C4-2B (cell line): ENCODE data around the gene KRT85.
A peak's percentile ranks its signal among the peaks of the same experiment; 100 is the strongest.

Experiments
- H3K27ac ChIP-seq: fragments of 450-650 bp; 2 replicates; pipeline ENCODE4 v1.5.1; 2017
- ZFX ChIP-seq: fragments of 450-650 bp; IDR thresholded peaks from 2 replicates; pipeline ENCODE4 v1.6.1; 2017
- TF ChIP-seq, protein P1 (sequence below): fragments of 450-650 bp; conservative IDR thresholded peaks from 2 replicates; pipeline ENCODE4 v1.5.1; 2017; ENCODE audit warnings: mild to moderate bottlenecking

KRT85 gene

DNA sequence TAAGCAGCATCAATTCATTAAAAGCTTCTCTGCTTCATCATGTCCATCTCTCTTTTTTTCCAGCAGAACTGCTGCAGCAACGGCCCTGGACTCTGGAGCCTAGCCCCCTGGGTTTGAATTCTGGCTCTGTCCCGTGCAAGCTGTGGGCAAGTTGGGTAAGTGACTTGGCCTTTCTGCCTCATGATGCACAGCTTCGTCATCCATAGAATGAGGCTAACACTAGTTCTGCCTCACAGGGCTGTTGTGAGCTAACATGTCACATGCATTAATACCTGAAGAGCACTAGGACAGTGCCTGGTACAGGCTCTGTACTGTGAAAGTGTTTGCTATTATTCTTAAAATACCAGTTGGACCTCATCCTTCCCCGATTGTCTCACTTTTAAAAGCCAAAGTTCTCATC is 34.6 kb upstream of the KRT85 start:
- TF ChIP-seq ZFX = no peak
- TF ChIP-seq, protein P1, sequence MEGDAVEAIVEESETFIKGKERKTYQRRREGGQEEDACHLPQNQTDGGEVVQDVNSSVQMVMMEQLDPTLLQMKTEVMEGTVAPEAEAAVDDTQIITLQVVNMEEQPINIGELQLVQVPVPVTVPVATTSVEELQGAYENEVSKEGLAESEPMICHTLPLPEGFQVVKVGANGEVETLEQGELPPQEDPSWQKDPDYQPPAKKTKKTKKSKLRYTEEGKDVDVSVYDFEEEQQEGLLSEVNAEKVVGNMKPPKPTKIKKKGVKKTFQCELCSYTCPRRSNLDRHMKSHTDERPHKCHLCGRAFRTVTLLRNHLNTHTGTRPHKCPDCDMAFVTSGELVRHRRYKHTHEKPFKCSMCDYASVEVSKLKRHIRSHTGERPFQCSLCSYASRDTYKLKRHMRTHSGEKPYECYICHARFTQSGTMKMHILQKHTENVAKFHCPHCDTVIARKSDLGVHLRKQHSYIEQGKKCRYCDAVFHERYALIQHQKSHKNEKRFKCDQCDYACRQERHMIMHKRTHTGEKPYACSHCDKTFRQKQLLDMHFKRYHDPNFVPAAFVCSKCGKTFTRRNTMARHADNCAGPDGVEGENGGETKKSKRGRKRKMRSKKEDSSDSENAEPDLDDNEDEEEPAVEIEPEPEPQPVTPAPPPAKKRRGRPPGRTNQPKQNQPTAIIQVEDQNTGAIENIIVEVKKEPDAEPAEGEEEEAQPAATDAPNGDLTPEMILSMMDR = no peak

DNA sequence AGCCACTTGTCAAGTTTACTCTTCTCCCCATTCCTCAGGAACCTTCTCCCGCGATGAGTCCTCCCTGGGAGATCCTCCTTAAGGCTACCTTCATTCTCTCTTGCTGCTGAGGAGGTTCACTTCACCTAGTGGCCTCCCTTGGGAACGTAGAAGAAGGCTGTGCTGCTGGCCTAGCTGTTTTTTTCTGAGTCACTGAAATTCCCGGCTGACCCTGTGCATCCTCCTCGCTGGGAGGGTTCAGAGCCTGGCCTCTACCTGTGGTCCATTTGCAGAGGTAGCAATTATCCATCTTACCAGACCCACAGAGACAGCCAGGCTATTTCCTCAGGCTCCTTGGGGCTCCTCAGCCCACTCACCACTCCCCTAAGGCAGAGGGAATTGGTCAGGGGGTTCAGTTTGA is 34.2 kb upstream of the KRT85 start:
- TF ChIP-seq, protein P1 = no peak
- TF ChIP-seq ZFX = no peak
- no peak overlapping the region for H3K27ac ChIP-seq

More for the DNA sequence above, 34.6 kb upstream of the KRT85 start:
- no peak overlapping the region for H3K27ac ChIP-seq

DNA sequence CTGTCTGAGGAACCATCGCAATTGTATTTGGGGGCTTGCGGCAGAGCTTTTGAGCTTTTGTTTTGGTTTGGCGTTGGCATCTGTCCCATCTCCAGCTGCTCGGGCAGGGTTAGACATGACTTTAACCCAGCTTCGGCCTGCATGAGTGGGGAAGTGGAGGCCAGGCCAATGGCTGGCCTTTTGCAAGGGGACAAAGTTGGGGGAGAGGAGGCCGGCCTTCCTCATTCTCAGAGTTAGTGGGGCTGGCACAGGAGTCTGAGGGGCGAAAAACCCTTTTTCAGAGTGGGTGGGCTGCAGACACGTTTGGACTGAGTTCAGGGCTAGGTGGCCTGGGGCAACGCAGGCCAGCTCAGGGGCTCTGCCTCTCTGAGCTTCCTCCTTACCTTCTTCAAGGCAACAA is 33.6 kb upstream of the KRT85 start:
- no peak for TF ChIP-seq ZFX
- TF ChIP-seq, protein P1 = no peak
- no peak overlapping the region for H3K27ac ChIP-seq

DNA sequence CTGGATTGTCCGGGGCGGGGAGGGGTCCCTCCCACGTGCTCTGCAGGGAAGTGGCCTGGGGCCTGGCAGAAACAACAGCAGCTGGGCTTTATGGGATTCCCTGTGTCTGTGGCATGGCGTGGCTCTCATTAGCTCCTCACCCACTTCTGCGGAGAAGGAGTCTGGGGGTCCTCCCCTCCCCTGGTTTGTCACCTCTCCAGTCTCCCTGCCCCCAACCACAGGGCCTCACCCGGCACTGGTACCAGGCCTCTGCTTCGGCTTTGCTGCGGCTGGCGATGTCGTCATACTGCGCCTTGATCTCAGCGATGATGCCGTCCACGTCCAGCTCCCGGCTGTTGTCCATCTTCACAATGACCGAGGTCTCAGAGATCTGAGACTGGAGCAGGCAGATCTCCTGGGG is 32.5 kb upstream of the KRT85 start:
- 0 out of 2 replicates have a peak overlapping the region, but pooled peaks have one; percentile 5 for H3K27ac ChIP-seq
- TF ChIP-seq ZFX = no peak
- TF ChIP-seq, protein P1 = no peak

DNA sequence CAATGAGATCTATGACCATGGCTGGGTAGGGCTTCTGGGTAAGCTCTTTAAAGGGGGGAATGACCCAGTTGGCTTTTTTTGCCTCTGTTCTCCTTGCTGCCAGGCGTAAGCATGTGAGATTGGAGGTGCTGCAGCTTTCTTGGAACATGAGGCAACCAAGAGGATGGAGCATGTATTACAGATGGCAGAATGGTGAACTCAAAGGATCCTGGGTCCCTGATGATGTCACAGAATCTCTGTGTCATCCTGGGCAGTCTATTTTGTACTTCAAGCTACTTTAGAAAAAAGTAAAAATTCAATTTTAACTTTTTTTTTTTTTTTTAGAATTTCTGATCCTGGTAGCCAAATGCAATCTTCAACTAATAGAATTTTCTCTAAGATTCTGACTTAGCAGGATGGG is 30.9 kb upstream of the KRT85 start:
- no peak overlapping the region for H3K27ac ChIP-seq

DNA sequence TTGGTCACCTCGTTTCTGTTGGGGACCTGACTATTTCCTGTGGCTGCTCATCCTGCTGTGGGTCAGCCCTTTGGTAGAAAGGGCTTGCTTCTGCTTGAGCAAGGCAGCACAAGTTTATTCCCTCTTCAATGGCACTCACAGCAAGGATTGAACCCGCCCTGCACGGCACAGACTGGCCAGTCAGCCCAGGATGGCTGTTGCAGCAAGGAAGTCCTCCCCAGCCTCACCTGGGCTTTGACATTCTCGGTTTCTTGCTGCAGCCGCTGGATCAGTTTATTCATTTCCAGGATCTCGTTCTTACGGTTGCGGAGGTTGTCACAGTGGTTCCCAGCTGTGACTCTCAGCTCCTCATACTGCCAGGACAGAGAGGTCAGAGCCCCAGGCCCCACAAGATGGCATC is 29.4 kb upstream of the KRT85 start:
- TF ChIP-seq, protein P1 = no peak
- TF ChIP-seq ZFX = no peak
- no peak overlapping the region for H3K27ac ChIP-seq

More for the DNA sequence above, 30.9 kb upstream of the KRT85 start:
- TF ChIP-seq, protein P1 = no peak
- no peak for TF ChIP-seq ZFX

DNA sequence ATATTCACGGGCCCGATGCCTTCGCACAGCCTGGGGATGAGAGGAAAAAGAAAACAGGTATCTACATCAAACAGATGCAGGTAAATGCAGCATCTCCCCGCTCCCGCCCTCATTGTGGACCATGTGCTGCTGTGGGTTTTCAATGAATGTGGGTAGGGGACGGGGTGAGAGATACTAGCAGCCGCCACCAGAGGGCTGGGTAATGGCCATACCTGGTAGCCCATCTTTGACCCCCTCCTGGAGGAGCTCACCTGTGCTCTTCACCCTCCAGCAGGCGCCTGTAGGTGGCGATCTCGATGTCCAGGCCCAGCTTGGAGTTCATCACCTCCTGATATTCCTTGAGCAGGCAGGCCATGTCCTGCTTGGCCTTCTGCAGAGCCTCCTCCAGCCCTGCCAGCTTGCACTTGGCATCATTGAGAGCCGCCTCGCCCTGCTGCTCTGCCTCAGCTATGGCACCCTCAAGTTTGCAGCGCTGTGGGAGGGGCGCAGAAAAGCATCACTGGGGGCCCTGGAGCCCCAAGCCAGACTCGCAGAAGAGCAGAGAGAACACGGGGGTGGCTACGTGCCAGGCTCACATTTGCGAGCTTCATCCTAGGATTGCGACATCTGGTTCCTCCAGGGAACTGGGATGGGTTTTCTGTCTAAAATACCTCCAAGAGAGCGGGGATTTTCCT is 28.6 kb upstream of the KRT85 start:
- no peak overlapping the region for H3K27ac ChIP-seq
- TF ChIP-seq, protein P1 = peak; percentile 84
- TF ChIP-seq ZFX = no peak
